ENCODE data around the gene BPIFB2.

BPIFB2 gene

GRCh38 chr20:33070111-33071053 is 62.9 kb downstream of the BPIFB2 start:
- no peak for DNase-seq (ENCODE audit: low read depth in 2 of 2)

DNA sequence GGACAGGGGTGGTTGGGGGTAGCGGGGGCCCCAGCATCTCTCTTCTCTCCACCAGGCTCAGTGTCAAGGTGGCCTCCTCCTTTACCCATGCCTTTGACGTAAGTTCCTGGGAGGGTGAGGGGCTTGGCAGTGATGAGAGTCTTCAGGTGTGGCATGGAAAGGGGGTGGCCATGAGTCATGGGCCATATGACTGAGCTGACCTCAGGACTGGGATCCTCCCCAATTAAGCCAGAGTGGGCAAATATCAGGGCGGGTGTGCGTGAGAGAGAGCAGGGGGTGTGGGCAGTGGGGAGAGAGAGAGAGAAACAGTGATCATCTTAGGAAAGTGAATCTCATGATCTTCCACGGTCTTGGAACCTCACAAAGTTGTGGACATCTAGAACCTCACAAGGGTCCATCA is 63.7 kb downstream of the BPIFB2 start:
- no peak for DNase-seq (ENCODE audit: low read depth in 2 of 2)

- DNase-seq (ENCODE audit: low read depth in 2 of 2), result no peak
These were observed 64.9 kb downstream of the BPIFB2 start for GRCh38 chr20:33072362-33072761.

DNA sequence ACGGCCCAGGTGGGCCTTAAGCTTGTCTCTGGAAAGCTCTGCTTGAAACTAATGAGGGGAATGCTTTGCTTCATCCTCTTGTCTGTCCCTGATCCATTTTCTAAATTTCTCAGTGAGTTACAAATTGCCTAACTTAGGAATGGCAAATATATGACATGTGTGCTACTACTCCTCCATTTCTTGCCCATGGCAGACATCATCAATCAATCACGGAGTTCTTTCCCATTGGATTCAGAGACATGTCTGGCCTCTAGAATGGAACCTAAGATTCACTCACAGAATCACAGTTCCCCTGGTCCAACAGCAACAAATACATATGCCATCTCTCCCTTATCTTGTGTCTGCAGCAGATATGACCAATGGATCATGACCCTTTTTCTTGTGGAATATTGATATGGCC is 65.3 kb downstream of the BPIFB2 start:
- no peak for DNase-seq (ENCODE audit: low read depth in 2 of 2)
